Measurements from ENCODE around the gene EPHA5.

EPHA5 gene

DNA sequence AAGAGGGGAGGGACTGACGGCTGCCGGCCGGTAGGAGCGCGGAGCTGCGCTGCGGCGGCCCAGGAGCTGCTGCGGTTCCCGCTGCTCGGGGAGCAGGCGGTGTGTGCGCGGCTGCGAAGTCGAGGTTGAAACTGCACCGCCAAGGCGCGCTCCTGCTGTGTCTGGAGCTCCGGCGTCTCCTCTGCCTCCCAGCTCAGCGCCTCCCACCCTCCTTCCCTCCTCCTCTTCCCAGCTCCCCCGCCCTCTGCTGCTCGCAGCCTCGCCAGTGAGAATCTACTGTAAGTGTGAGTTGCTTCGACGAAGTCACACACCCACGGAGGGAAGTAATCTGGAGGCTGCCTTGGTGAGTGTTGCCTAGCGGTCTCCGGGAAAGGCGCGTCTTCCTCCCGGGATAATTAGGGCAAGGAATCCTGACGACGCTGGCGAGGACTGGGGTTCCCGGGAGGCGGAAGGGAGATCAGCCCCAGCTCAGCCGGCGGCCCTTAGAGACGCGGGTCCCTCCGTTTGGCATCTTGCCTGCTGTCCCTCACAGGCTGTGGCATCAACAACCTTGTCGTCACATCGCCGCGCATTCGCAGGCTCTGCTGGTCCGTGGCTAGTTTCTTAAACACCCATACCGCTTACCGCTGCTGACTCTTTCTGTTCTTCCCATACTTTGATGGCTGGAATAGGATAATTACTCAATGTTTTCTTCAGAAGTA lies at the start of gene EPHA5:
Gene EPHA5, minus strand, starts transcription at position 159 of the 701 bp plus-strand sequence. CDS start 747 bp downstream, outside the sequence.
- H3K27me3 Mint-ChIP-seq = peaks cover 14% of the 10 kb centered on the region

DNA sequence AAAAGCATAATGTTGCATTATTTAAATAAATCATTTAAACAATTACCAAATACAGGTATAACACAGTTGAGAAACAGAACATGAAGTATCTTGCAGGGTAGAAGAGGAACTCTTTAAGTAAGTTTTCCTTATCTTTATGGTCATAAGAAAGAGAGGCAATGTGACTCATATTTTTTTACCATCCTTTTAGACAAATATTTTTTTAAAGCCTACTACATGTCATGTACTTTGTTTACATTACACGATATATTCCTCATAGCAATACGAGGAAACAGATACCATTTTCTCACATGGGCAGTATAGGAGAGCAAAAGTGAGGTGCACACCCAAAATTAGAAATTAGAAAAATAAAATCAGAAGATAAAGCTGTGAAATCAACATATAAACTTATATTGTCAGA lies 49.3 kb upstream of the EPHA5 start:
- DNase-seq (ENCODE audit: low spot score in 2 of 2) (no peak), ATAC-seq (ENCODE audit: low read depth) (no peak)
- Mint-ChIP-seq H3K27me3 (no peaks in the 10 kb centered on the region), H3K27ac (no peak overlapping the region), H3K4me3 (no peak overlapping the region), H3K36me3 (no peaks in the 10 kb centered on the region), H3K4me1 (no peaks in the 10 kb centered on the region), H3K9me3 (peaks cover 6% of the 10 kb centered on the region)

More for the DNA sequence above, at the start of gene EPHA5:
- no peak within 1 kb of the TSS for H3K27ac Mint-ChIP-seq
- H3K36me3 Mint-ChIP-seq = no peaks in the 10 kb centered on the region
- no peak within 1 kb of the TSS for H3K4me3 Mint-ChIP-seq
- H3K4me1 Mint-ChIP-seq = peaks cover 2% of the 10 kb centered on the region
- no peak for ATAC-seq (ENCODE audit: low read depth)
- DNase-seq (ENCODE audit: low spot score in 2 of 2) = no peak
- H3K9me3 Mint-ChIP-seq = peaks cover 2% of the 10 kb centered on the region

DNA sequence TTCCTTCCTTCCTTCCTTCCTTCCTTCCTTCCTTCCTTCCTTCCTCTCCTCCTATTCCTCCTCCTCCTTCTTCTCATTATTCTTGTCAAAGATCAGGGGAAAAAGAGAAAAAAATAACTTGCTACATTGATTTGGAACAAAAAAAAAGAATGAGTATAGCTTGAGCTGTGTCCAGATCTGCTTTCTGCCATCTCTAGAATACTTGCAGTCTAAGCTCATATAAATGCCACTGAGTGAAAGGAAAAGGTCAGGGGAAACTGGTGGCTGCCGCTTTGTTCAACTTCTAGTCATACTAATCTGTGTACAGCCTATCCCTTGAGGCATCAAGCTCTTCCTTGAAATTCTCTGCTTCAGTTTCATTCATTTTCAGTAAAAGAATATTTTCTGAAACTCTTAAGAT lies 28.3 kb upstream of the EPHA5 start:
- no peak overlapping the region for H3K27ac Mint-ChIP-seq
- DNase-seq (ENCODE audit: low spot score in 2 of 2) = no peak
- no peaks in the 10 kb centered on the region for H3K4me1 Mint-ChIP-seq

DNA sequence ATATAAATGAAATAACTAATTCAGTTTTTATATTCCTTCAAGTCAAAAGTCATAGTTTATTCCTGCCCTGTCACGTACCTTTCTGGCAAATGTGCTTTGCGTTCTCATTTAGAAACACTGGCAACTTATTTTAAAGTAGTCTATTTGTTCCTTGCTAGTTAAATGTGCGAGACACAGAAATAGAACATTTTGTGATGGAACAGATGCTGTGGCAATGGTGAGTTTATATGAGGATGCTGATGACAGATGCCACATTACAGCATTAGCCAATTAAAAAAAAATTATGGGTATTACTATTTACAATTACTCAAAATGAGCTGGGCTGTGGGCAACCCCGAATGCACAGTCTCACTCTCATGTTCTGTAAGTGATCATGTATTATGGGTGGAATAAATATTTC lies 26.1 kb upstream of the EPHA5 start:
- H3K36me3 Mint-ChIP-seq = no peaks in the 10 kb centered on the region
- no peak for DNase-seq (ENCODE audit: low spot score in 2 of 2)
- H3K9me3 Mint-ChIP-seq = peaks cover 3% of the 10 kb centered on the region
- no peak for ATAC-seq (ENCODE audit: low read depth)
- no peak overlapping the region for H3K4me3 Mint-ChIP-seq
- H3K27ac Mint-ChIP-seq = no peak overlapping the region
- H3K27me3 Mint-ChIP-seq = no peaks in the 10 kb centered on the region
- no peaks in the 10 kb centered on the region for H3K4me1 Mint-ChIP-seq

More for the DNA sequence above, 28.3 kb upstream of the EPHA5 start:
- ATAC-seq (ENCODE audit: low read depth) = no peak
- Mint-ChIP-seq H3K27me3 (no peaks in the 10 kb centered on the region), H3K36me3 (no peaks in the 10 kb centered on the region), H3K4me3 (no peak overlapping the region), H3K9me3 (peaks cover 3% of the 10 kb centered on the region)

DNA sequence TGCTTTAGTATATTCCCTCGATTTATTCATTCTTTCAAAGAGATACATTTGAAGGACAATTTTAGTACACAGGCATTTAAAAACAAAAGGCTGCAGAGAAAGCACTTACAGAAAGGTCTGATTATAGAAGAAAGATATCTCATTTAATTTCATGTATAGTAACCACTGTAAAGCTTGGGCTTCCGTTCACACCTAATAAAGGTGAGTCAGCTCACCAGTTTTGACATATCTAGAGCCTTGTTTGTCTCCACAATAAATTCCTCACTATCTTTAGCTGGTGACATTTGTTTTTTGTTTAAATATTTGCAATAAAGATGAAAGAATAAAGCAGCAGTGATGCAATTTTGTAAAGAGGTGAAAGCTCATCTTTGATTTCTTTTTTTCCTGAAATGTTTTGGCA lies 1.1 kb upstream of the EPHA5 start:
- ATAC-seq (ENCODE audit: low read depth) (no peak), DNase-seq (ENCODE audit: low spot score in 2 of 2) (no peak)
- no peak overlapping the region for H3K27ac Mint-ChIP-seq
- H3K27me3 Mint-ChIP-seq = peaks cover 14% of the 10 kb centered on the region
- H3K4me3 Mint-ChIP-seq = no peak overlapping the region
- H3K4me1 Mint-ChIP-seq = peaks cover 2% of the 10 kb centered on the region
- H3K9me3 Mint-ChIP-seq = peaks cover 2% of the 10 kb centered on the region
- H3K36me3 Mint-ChIP-seq = no peaks in the 10 kb centered on the region

DNA sequence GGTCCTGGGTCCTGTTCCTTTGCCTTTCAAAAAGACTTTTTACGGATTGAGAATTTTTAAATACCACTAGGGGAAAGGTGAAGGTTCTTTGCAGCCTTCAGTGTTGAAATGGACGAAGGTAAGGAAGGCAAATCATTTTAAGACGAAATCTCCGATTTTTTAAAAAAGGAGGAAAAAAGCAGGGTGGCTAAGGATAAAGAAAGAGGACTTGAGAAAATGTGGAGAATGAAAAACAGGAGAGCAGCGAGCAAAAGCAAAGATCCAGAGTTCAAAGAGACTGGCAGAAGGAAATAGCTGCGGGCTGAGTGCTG lies 314 bp downstream of the EPHA5 start:
- H3K9me3 Mint-ChIP-seq = peaks cover 2% of the 10 kb centered on the region
- H3K27ac Mint-ChIP-seq = no peak overlapping the region
- H3K4me3 Mint-ChIP-seq = no peak overlapping the region
- H3K36me3 Mint-ChIP-seq = no peaks in the 10 kb centered on the region
- peaks cover 2% of the 10 kb centered on the region for H3K4me1 Mint-ChIP-seq
- no peak for DNase-seq (ENCODE audit: low spot score in 2 of 2)
- ATAC-seq (ENCODE audit: low read depth) = no peak
- H3K27me3 Mint-ChIP-seq = peaks cover 14% of the 10 kb centered on the region

DNA sequence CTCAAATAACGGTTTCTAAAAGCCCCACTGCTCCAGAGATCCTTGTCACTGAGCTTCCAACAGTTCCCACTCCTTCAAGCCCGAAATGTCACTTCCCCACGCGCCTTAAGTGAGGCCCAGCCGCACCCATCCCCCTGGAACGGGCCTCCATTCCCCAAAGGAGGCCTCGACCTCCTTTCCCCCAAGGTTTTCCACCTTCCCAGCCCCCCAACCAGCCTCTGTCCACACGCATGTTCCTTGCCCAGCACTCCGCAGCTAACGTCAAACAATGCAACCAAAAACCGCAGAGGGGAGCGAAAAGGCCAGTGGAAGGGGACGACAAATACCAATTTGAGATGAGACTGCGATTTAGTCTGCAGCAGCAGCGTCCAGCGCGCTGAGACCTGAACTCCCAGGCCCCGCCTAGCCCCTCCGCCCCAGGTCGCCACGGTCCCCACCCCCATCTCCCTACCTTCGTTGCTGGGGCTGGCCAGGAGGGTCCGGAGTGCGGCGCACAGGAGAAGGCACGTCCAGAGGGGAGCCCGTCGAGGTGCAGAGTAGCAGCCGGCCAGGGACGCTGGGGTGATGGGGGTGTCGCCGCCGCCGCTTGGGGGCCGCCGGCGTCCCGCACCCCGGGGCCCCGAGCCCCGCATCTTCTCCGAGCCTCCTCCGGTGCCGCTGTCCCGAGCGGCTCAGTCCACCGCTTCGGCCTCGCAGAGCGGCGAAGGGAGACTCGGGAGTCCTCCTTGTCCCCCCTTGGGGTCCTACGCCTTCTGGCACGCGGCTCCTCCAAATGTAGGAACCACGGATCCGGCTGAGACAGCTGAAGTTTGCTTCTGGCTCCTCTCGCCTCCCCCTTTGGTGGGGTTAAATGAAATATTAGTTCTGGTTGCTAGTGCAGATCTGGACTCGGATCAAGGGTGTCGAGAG lies 924 bp downstream of the EPHA5 start:
- no peak for ATAC-seq (ENCODE audit: low read depth)
- H3K4me1 Mint-ChIP-seq = peaks cover 2% of the 10 kb centered on the region
- peaks cover 14% of the 10 kb centered on the region for H3K27me3 Mint-ChIP-seq
- peaks cover 2% of the 10 kb centered on the region for H3K9me3 Mint-ChIP-seq
- no peaks in the 10 kb centered on the region for H3K36me3 Mint-ChIP-seq
- no peak overlapping the region for H3K27ac Mint-ChIP-seq
- no peak overlapping the region for H3K4me3 Mint-ChIP-seq
- no peak for DNase-seq (ENCODE audit: low spot score in 2 of 2)

DNA sequence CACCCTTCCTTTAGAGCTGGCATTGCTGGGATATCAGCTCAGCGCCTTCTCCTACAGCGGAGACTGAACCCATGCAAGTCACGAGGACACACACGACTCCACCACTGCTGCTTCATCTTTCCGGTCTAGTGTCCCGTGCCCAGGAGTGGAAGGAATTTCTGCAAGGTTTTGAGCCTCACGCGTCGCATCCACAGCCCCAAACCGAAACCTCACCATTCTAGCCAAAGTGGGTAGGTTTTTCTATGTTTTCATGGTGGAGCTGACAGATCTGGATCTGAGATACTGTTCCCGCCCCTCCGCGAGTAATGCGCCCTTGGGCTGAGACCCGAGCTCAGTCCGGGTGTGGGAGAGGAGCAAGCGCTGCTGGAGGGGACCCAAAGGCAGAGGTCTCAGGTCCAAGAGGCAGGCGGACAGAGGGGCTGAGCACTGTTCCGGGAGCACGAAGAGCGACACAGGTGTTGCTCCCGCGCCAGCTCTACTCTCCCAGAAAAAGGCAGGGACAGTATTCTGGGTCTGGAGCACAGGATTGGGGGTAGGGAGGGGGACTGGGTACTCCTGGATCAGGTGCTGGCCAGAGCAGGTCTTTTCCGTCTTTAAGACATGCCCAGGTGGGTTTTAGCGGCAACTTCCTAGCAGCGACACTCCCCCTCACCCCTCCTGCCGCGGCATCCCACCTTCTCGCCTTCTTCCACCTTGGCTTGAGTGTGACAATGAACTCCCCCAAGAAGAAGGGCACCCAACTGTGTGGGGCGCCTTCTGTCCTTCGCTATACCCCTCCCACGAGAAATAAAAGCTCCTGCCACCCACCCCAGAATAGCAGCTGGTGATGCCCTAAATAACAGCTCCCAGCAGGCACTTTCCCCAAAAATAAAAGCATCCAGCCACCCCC lies 1.8 kb downstream of the EPHA5 start:
- Mint-ChIP-seq H3K27ac (no peak overlapping the region), H3K4me1 (peaks cover 2% of the 10 kb centered on the region), H3K27me3 (peaks cover 14% of the 10 kb centered on the region), H3K36me3 (no peaks in the 10 kb centered on the region), H3K4me3 (no peak overlapping the region), H3K9me3 (peaks cover 2% of the 10 kb centered on the region)
- ATAC-seq (ENCODE audit: low read depth) = no peak
- no peak for DNase-seq (ENCODE audit: low spot score in 2 of 2)

DNA sequence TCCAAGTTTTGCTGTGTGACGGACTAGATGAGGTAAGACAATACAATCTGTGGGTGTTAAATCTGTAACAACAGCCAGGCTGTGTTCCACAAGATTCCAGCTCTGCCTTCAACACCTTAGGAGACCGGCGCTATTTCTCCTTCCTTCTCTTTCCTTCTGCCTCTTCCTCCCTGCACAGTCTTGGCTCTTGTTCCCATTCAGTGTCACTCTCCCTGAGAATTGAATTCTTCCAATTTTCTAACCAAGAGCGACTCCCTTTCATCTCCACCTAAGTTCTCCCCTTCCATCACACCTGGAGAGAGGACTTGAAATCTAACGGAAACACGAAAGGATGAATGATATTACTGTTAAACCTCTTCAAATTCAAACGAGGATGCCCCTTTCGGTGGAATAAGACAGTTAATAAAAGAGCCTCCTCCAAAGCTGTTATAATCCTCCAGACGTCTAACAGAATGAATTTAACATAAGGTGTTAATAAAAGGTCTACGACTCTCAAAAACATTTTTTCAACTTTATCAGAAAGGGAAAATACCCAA lies 2.7 kb downstream of the EPHA5 start:
- no peak for DNase-seq (ENCODE audit: low spot score in 2 of 2)
- H3K4me3 Mint-ChIP-seq = no peak overlapping the region
- peaks cover 14% of the 10 kb centered on the region for H3K27me3 Mint-ChIP-seq
- H3K36me3 Mint-ChIP-seq = no peaks in the 10 kb centered on the region
- no peak for ATAC-seq (ENCODE audit: low read depth)
- H3K4me1 Mint-ChIP-seq = peaks cover 2% of the 10 kb centered on the region
- H3K27ac Mint-ChIP-seq = no peak overlapping the region
- H3K9me3 Mint-ChIP-seq = peaks cover 3% of the 10 kb centered on the region

DNA sequence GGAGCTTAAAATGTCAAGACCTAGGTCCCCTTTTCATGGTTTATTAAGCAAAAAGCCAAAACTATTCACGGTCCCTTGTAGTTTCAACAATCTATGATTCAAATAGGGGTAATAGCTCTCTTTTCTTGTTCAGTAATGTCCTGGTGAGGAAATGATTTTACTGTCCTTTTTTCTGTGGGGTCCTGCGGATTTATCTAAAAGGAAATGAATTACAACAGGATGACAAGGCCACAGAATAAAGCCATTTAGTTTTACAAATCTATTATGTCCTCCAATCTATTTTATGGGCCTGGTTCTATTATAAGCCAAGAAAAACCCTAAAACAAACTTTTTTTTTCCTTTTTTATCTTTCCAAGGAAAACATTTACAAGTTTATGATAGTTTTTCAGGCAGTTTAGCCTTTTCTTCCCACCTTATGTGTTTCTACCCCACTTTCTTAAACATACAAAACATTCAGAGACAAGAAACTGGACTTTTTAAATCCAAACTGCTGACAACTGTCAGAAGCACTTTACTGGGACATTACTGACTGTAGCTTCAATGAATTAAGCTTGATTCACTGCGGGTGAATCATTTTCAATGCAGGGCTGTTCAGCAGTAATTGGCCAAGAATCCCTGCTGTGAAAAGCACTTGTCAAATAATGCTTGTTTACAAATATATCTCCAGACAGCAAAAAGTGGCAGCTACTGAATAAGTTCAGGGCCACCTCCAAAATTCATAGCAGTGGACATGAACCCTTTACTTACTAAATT lies 4.3 kb downstream of the EPHA5 start:
- peaks cover 2% of the 10 kb centered on the region for H3K4me1 Mint-ChIP-seq
- peaks cover 12% of the 10 kb centered on the region for H3K27me3 Mint-ChIP-seq
- H3K36me3 Mint-ChIP-seq = no peaks in the 10 kb centered on the region
- peaks cover 2% of the 10 kb centered on the region for H3K9me3 Mint-ChIP-seq
- DNase-seq (ENCODE audit: low spot score in 2 of 2) (no peak), ATAC-seq (ENCODE audit: low read depth) (no peak)
- no peak overlapping the region for H3K4me3 Mint-ChIP-seq
- H3K27ac Mint-ChIP-seq = no peak overlapping the region

DNA sequence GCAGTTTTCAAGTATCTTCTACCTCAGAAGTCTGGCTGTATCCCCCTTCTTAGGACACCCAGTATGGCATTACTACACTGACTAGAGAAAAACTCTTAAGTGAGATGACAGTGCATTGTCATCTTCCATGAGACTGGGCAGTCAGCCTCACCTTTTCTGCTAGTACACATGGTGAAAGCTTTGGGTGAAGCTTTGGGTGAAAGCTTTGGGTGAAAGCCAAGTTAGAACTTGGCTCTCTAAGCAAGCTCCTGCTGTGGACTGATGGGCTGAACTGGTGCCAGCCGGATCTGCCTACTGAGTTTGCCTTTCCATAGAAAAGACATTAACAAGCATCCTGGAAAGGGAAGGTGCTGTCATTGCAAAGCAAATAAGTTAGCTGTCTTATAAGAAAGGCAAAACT lies 8.8 kb downstream of the EPHA5 start:
- Mint-ChIP-seq H3K4me1 (no peaks in the 10 kb centered on the region), H3K27me3 (no peaks in the 10 kb centered on the region), H3K4me3 (no peak overlapping the region), H3K36me3 (no peaks in the 10 kb centered on the region), H3K27ac (no peak overlapping the region), H3K9me3 (peaks cover 2% of the 10 kb centered on the region)
- ATAC-seq (ENCODE audit: low read depth) (no peak), DNase-seq (ENCODE audit: low spot score in 2 of 2) (no peak)

DNA sequence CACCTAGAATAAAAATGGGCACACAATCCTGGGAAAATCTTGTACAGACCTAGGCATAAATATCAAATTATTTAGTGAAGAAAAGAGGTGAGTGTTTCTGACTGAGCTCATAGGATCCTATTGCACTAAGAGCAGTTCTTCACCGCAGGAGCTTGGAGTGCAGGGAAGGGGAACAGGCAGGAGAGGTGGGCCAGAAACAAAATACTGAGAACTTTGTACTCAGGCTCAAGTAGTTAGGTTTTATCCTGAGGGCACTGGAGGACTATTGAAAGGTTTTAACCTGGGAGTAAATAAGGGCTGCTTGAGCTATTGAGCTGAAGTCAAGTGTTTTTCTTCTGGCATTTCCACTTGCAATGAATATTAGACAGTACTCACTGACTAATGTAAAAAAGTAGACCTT lies 12.2 kb downstream of the EPHA5 start:
- ATAC-seq (ENCODE audit: low read depth) (no peak), DNase-seq (ENCODE audit: low spot score in 2 of 2) (no peak)
- H3K4me1 Mint-ChIP-seq = no peaks in the 10 kb centered on the region
- H3K36me3 Mint-ChIP-seq = no peaks in the 10 kb centered on the region
- H3K4me3 Mint-ChIP-seq = no peak overlapping the region
- H3K27ac Mint-ChIP-seq = no peak overlapping the region
- peaks cover 2% of the 10 kb centered on the region for H3K9me3 Mint-ChIP-seq
- no peaks in the 10 kb centered on the region for H3K27me3 Mint-ChIP-seq

DNA sequence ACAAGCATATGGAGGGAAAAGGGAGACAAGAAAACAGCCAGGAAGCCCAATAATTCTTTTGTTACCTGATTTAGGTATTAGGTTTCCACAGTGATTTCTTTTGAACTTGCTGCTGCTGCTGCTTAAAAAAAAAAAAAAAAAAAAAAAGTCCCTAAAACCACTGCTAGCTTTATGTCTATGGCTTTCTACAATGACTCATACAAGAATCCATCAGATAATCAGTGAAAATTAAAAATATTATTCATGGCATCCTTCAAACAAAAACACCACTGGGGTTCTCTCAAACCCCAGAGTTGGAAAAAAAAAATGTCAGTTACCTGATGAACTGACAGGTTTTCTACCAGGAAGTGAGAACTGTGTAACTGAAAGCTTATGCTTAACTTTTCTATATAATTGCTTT lies 14.3 kb downstream of the EPHA5 start:
- H3K9me3 Mint-ChIP-seq = no peaks in the 10 kb centered on the region
- H3K4me1 Mint-ChIP-seq = no peaks in the 10 kb centered on the region
- H3K36me3 Mint-ChIP-seq = no peaks in the 10 kb centered on the region
- H3K4me3 Mint-ChIP-seq = no peak overlapping the region
- DNase-seq (ENCODE audit: low spot score in 2 of 2) (no peak), ATAC-seq (ENCODE audit: low read depth) (no peak)
- H3K27ac Mint-ChIP-seq = no peak overlapping the region
- H3K27me3 Mint-ChIP-seq = no peaks in the 10 kb centered on the region
